GM13977 (cell line): ENCODE measurements around the gene GTF3C1.

ENCODE experiments used
- DNase-seq: peaks from one replicate; pipeline ENCODE4 v3.0.0; 2012; ENCODE audit warnings: low spot score
- CTCF ChIP-seq: IDR thresholded peaks from 2 replicates; pipeline ENCODE4 v1.5.1; 2012; ENCODE audit warnings: mild to moderate bottlenecking, control low read depth; ENCODE audit not compliant: insufficient read depth; ENCODE audit errors: extremely low read depth, missing control alignments
- in situ Hi-C: fragments of 300-500 bp; cut with MboI; formaldehyde crosslinking; loops from one replicate; pipeline ENCODE4 v1.12.0; 2022; ENCODE audit warnings: low sequenced_read_pairs, low pct_unique_long_range_greater_than_20kb, mixed read lengths, inconsistent platforms; ENCODE audit not compliant: unreplicated experiment

GTF3C1 gene

DNA sequence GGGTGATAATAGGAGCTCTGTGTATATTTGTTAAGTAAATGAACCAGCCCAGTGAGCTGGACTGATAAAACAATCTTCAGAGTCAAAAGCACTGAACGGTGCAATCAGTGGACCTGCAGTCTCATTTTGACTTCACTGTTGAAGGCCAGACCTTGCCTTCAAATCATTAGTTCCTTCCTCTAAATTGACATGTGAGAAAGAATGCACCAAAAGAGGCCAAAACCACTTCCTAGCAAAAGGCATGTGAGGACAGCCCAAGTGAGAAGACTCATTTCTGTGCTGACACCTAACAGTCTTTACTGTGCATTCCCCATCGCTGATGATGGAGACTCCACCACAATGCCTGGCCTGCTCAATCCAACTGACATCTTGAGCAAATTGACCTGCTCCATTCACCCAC lies 10.6 kb downstream of the GTF3C1 start:
- no peak for DNase-seq
- no peak for TF ChIP-seq CTCF
- in situ Hi-C loops: no loop called here

DNA sequence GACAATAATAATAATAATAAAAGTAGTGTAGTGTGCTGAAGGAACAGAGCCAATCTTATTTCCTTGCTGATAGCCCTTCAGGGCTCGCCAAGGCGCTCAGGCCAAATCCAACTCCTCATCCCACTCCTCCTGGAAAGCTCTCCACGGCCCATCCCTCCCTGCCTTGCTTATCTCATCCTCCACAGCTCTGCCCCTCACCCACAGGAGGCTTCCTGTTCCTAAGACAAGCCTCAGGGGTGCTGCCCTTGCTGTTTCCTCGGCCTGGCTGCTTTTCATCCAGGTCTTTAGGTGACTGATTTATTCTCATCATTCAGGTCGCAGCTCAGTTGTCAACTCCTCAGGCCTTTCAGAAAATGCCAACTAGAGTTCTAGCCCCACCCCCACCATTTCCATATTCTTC lies 11.2 kb downstream of the GTF3C1 start:
- no peak for DNase-seq
- in situ Hi-C loops: no loop called here
- no peak for TF ChIP-seq CTCF

DNA sequence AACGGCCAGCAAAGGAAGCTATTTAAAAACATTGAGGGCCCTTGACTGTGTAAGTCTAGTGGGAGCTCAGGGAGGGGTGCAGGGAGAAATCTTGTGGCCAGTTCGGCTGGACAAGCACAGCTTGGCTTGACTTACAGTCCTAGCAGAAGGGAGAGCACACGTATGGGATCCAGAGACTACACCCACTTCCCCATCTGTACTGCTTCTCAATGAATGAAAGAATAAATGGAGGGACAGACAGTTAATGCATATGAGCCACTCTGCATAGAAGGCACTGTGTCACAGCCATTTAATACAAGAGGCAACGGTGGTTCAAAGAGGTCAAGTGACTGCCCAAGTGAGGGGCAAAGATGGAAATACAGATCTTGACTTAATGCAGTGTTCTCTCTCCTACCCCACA lies 15.5 kb downstream of the GTF3C1 start:
- DNase-seq: no peak
- in situ Hi-C loops: no loop called here
- TF ChIP-seq CTCF: no peak

GRCh38 chr16:27531826-27532800 lies 17.6 kb downstream of the GTF3C1 start:
- in situ Hi-C loops: no loop called here
- TF ChIP-seq CTCF: no peak
- DNase-seq: no peak

DNA sequence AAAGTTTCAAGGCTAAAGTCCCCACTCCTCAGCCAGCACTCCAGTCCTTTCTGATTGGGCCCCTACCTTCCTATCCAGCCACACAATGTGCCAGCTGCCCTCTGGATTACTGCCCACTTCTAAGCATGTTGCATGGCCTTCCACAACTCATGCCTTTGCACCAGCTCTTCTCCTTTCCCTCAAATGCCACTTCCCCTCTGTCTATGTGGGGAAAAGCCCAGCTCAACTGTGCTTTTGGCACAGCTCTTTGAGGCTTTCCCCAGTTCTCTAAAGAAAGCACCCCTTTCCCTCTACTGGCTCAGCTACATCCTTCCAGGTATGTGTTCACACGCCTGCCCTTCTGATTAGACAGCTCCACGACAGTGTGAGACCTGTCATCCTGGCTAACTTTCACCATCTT lies 18.5 kb downstream of the GTF3C1 start:
- no peak for TF ChIP-seq CTCF
- no peak for DNase-seq
- in situ Hi-C loops: no loop called here

GRCh38 chr16:27529962-27530361 lies 19.8 kb downstream of the GTF3C1 start:
- DNase-seq: no peak
- no peak for TF ChIP-seq CTCF
- in situ Hi-C loops: no loop called here

- no peak for DNase-seq
- in situ Hi-C loops: no loop called here
- TF ChIP-seq CTCF: no peak
These were observed 21.4 kb downstream of the GTF3C1 start for GRCh38 chr16:27528294-27528693.
